Measurements from ENCODE around the gene GRM7.

- TF ChIP-seq CTCF (conservative IDR thresholded peaks at IDR 0.05 in 1 of 2, IDR thresholded peaks at IDR 0.05 in 1 of 2; ENCODE audit: low read depth in 1 of 2, low read length in 2 of 2) (no peak), EZH2 (IDR thresholded peaks at IDR 0.05; ENCODE audit: low read length, missing control alignments) (no peak)
Measured at GRCh38 chr3:7695049-7695448, 834.1 kb downstream of the GRM7 start.
